Stomach (tissue), 9 donors: ENCODE results near the gene DOCK1. TPM values are rescaled to one million over a fixed set of nuclear protein-coding genes. Genes with fewer than 3 reads are reported as not detected.
A peak's percentile ranks its signal among the peaks of the same experiment; 100 is the strongest.

Experiments used
- DNase-seq, 2 donors: peaks; one replicate each; pipeline versions ENCODE4 v3.0.0 to v3.0.0-alpha.2; 2013 to 2019
- H3K27ac ChIP-seq, 5 donors: fragments of 200-600 bp in 4 of 5; sonication (generic) in 4 of 5; one replicate each; pipeline ENCODE4 v1.5.1; 2013 to 2019; ENCODE audit warnings: mild to moderate bottlenecking in 1 of 5, moderate library complexity in 1 of 5
- H3K27me3 ChIP-seq, 3 donors: fragments of 200-600 bp; sonication (generic); one replicate each; pipeline ENCODE4 v1.5.1; 2017 to 2019; ENCODE audit warnings: mixed run types in 1 of 3
- H3K36me3 ChIP-seq, 4 donors: fragments of 200-600 bp; sonication (generic); 1 replicate in 3 of 4; 2 replicates in 1 of 4; pipeline ENCODE4 v1.5.1; 2016 to 2019
- H3K4me1 ChIP-seq, 4 donors: fragments of 200-600 bp; sonication (generic); one replicate each; pipeline ENCODE4 v1.5.1; 2016 to 2019
- H3K4me3 ChIP-seq, 4 donors: fragments of 200-600 bp; sonication (generic) in 3 of 4; one replicate each; pipeline ENCODE4 v1.5.1; 2016 to 2019; ENCODE audit warnings: mild to moderate bottlenecking in 1 of 4
- H3K9me3 ChIP-seq, 4 donors: fragments of 200-600 bp; sonication (generic); one replicate each; pipeline ENCODE4 v1.5.1; 2016 to 2019
- CTCF ChIP-seq, 7 experiments: fragments of 450-650 bp in 4 of 7; fragments of 200-600 bp in 3 of 7; sonication (generic) in 3 of 7; IDR thresholded peaks; one replicate each; pipeline ENCODE4 v1.5.1; 2016 to 2019; ENCODE audit warnings: antibody characterized with exemption in 7 of 7, control low read depth in 2 of 7, mild to moderate bottlenecking in 1 of 7
- EP300 ChIP-seq: sonication (generic); formaldehyde crosslinking; IDR thresholded peaks from one replicate; pipeline ENCODE4 v1.6.1; 2017; ENCODE audit warnings: antibody characterized with exemption
- POLR2A ChIP-seq, 4 donors: fragments of 450-650 bp; IDR thresholded peaks; one replicate each; pipeline ENCODE4 v1.6.1; 2016; ENCODE audit warnings: antibody characterized with exemption in 4 of 4, control low read depth in 2 of 4, mild to moderate bottlenecking in 1 of 4, moderate library complexity in 1 of 4
- POLR2AphosphoS5 ChIP-seq, 3 donors: sonication (generic); formaldehyde crosslinking; IDR thresholded peaks; one replicate each; pipeline ENCODE4 v1.6.1; 2016; ENCODE audit warnings: antibody characterized with exemption in 3 of 3
- WGBS, 5 donors: extraction: QIAGEN DNeasy Blood & Tissue Kit in 3 of 5; methylation state at CpG; one replicate each; pipeline versions ENCODE4 v1.1.5 to v1.1.7; 2013 to 2018; 5-methylcytosine and 5-hydroxymethylcytosine counted together
- intact Hi-C: fragments of 100-400 bp; cut with DNase I; formaldehyde crosslinking; loops from one replicate; pipeline ENCODE4 v1.15.1; 2023; ENCODE audit warnings: low total_unique reads
- polyA plus RNA-seq, 3 donors: library from polyadenylated mRNA; stranded (reverse); fragments of 200-250 nt; gene quantifications; one replicate each; pipeline ENCODE4 v1.2.3, GENCODE V29; 2013
- total RNA-seq, 5 donors: library from RNA; depleted of rRNA; stranded (reverse); fragments of >200 nt; gene quantifications; one replicate each; pipeline versions ENCODE4 v1.1.0 to v1.2.3, GENCODE V29; 2014 to 2016
- donor health status: healthy with polysubstance abuse.
- donor health status: Bipolar disorder and iron deficiency.
- donor health status: healthy.

DOCK1 gene
- total and polyA plus RNA-seq, 8 donors = 8.4 to 114 (median 35.0) TPM

- Histone ChIP-seq H3K4me1 (no peaks in the 10 kb centered on the region), H3K27ac (no peak overlapping the region), H3K9me3 (no peaks in the 10 kb centered on the region), H3K36me3 (no peaks in the 10 kb centered on the region), H3K27me3 (no peaks in the 10 kb centered on the region), H3K4me3 (no peak overlapping the region)
- DNase-seq = no peak
- WGBS, 5 donors = 31 to 85% (median 64%) methylated on average over 2 of the region's 2 CpGs
- no peak for TF ChIP-seq POLR2A (IDR thresholded peaks at IDR 0.05)
- TF ChIP-seq POLR2AphosphoS5 (IDR thresholded peaks at IDR 0.05) = no peak
- no peak for TF ChIP-seq EP300
- TF ChIP-seq CTCF (IDR thresholded peaks at IDR 0.05) = no peak
- intact Hi-C loops = no loop called here
Observed at GRCh38 chr10:127474501-127474900, 569.3 kb downstream of the DOCK1 start.

- WGBS, 5 donors = 30 to 53% (median 39%) methylated on average over 14 to 16 of the region's 16 CpGs
- DNase-seq = peak in 1 of 2 donors; percentile 50
- intact Hi-C loops = no loop called here
- TF ChIP-seq POLR2AphosphoS5 (IDR thresholded peaks at IDR 0.05) = no peak
- TF ChIP-seq POLR2A (IDR thresholded peaks at IDR 0.05) = no peak
- TF ChIP-seq EP300 = no peak
- TF ChIP-seq CTCF (IDR thresholded peaks at IDR 0.05) = no peak
- H3K27ac ChIP-seq = no peak overlapping the region
- H3K4me3 ChIP-seq = no peak overlapping the region
- H3K9me3 ChIP-seq = no peaks in the 10 kb centered on the region
- no peaks in the 10 kb centered on the region for H3K36me3 ChIP-seq
- H3K4me1 ChIP-seq = no peaks in the 10 kb centered on the region
- peaks cover 0 to 17% (median 0%) of the 10 kb centered on the region in 3 donors for H3K27me3 ChIP-seq
Observed at GRCh38 chr10:127485153-127485857, 580.1 kb downstream of the DOCK1 start.

- Histone ChIP-seq H3K36me3 (no peaks in the 10 kb centered on the region), H3K9me3 (no peaks in the 10 kb centered on the region), H3K4me3 (no peak overlapping the region), H3K27me3 (peaks cover 0 to 19% (median 0%) of the 10 kb centered on the region in 3 donors), H3K27ac (no peak overlapping the region), H3K4me1 (no peaks in the 10 kb centered on the region)
- WGBS, 5 donors = 81 to 89% (median 83%) methylated on average over 6 of the region's 6 CpGs
- intact Hi-C loops = no loop called here
- no peak for DNase-seq
- TF ChIP-seq POLR2AphosphoS5 (IDR thresholded peaks at IDR 0.05) = no peak
- no peak for TF ChIP-seq CTCF (IDR thresholded peaks at IDR 0.05)
- TF ChIP-seq EP300 = no peak
- no peak for TF ChIP-seq POLR2A (IDR thresholded peaks at IDR 0.05)
Observed at GRCh38 chr10:127486355-127486754, 581.1 kb downstream of the DOCK1 start.

- TF ChIP-seq POLR2A (IDR thresholded peaks at IDR 0.05) = no peak
- TF ChIP-seq EP300 = no peak
- no peak for TF ChIP-seq CTCF (IDR thresholded peaks at IDR 0.05)
- TF ChIP-seq POLR2AphosphoS5 (IDR thresholded peaks at IDR 0.05) = no peak
- intact Hi-C loops = no loop called here
- peaks cover 0 to 22% (median 0%) of the 10 kb centered on the region in 3 donors for H3K27me3 ChIP-seq
- H3K9me3 ChIP-seq = peaks cover 0 to 11% (median 0%) of the 10 kb centered on the region in 4 donors
- H3K27ac ChIP-seq = no peak overlapping the region
- H3K36me3 ChIP-seq = no peaks in the 10 kb centered on the region
- no peak overlapping the region for H3K4me3 ChIP-seq
- no peak for DNase-seq
- 56 to 60% (median 59%) methylated on average over 8 of the region's 8 CpGs for WGBS, 5 donors
- no peaks in the 10 kb centered on the region for H3K4me1 ChIP-seq
Observed at GRCh38 chr10:127492607-127493250, 587.5 kb downstream of the DOCK1 start.
